Testis (tissue), 3 donors: Measurements from ENCODE around the gene DAAM2. TPM values are rescaled to one million over a fixed set of nuclear protein-coding genes. Genes with fewer than 3 reads are reported as not detected.

Source experiments
- DNase-seq: peaks from one replicate; pipeline ENCODE4 v3.0.0-alpha.2; 2019
- H3K27ac ChIP-seq, 2 donors: fragments of 200-600 bp; sonication (generic); one replicate each; pipeline ENCODE4 v1.5.1; 2019
- H3K27me3 ChIP-seq: fragments of 200-600 bp; sonication (generic); one replicate; pipeline ENCODE4 v1.5.1; 2019
- H3K36me3 ChIP-seq: fragments of 200-600 bp; sonication (generic); one replicate; pipeline ENCODE4 v1.5.1; 2017; ENCODE audit warnings: low read depth; ENCODE audit errors: missing control alignments
- H3K4me1 ChIP-seq: fragments of 200-600 bp; sonication (generic); one replicate; pipeline ENCODE4 v1.5.1; 2019
- H3K4me3 ChIP-seq, 2 donors: fragments of 200-600 bp; sonication (generic); one replicate each; pipeline ENCODE4 v1.5.1; 2017 to 2019
- H3K9me3 ChIP-seq: fragments of 200-600 bp; sonication (generic); one replicate; pipeline ENCODE4 v1.5.1; 2017
- CTCF ChIP-seq, 3 experiments: fragments of 450-650 bp in 2 of 3; fragments of 200-600 bp in 1 of 3; sonication (generic) in 1 of 3; IDR thresholded peaks; one replicate each; pipeline ENCODE4 v1.5.1; 2016 to 2019; ENCODE audit warnings: antibody characterized with exemption in 3 of 3, mild to moderate bottlenecking in 2 of 3, moderate library complexity in 1 of 3
- POLR2A ChIP-seq: fragments of 450-650 bp; IDR thresholded peaks from one replicate; pipeline ENCODE4 v1.6.1; 2017; ENCODE audit warnings: antibody characterized with exemption, mild to moderate bottlenecking, moderate library complexity
- WGBS, 2 donors: methylation state at CpG; one replicate each; pipeline ENCODE4 v1.1.5; 2018; 5-methylcytosine and 5-hydroxymethylcytosine counted together
- intact Hi-C: fragments of 100-400 bp; cut with DNase I; formaldehyde crosslinking; loops from one replicate; pipeline ENCODE4 v1.15.1; 2023; ENCODE audit warnings: low total_unique reads
- polyA plus RNA-seq: library from polyadenylated mRNA; stranded (reverse); fragments of 350-450 nt; fragmentation: Illumina TruSeq; extraction: RNeasy Lipid Tissue Mini Kit (QIAGEN cat#74804); gene quantifications from one replicate; pipeline ENCODE4 v1.2.3, GENCODE V29; 2014; ENCODE audit warnings: low read depth, low replicate concordance; ENCODE audit not compliant: insufficient read depth
- total RNA-seq, 2 donors: library from RNA; depleted of rRNA; stranded (reverse); fragments of >200 nt; gene quantifications; one replicate each; pipeline ENCODE4 v1.2.3, GENCODE V29; 2016

The DAAM2 gene
- total and polyA plus RNA-seq, 3 donors from 2014 or later, result 37.4 to 66.1 (median 64.5) TPM

DNA sequence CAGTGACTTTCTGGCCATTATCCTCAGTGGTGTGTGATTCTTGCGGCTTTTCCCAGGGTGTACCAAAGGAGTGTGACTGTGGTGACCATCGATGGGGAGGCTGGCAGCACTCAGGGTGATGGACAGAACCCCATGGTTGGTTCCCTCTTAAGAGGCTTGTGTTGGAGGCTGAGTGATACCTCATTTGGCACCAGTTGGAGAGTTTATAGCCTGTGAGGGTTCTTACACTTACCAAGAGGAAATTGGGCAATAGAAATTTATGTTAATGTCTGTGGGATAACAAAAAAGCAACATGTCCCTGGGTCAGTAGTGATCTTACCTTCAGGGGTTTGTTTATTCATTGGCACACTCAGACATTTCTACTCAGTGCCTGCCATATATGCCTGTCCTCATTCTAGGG is 37.2 kb downstream of the DAAM2 start:
- Histone ChIP-seq H3K4me1 (peaks cover 20% of the 10 kb centered on the region), H3K36me3 (no peaks in the 10 kb centered on the region), H3K27me3 (no peaks in the 10 kb centered on the region), H3K4me3 (no peak overlapping the region), H3K27ac (no peak overlapping the region), H3K9me3 (no peaks in the 10 kb centered on the region)
- TF ChIP-seq POLR2A (no peak), CTCF (IDR thresholded peaks at IDR 0.05) (no peak)
- intact Hi-C loops, result no loop called here
- WGBS, 2 donors, result 92 to 97% methylated on average over 2 of the region's 2 CpGs
- DNase-seq, result no peak

- H3K27me3 ChIP-seq, result no peaks in the 10 kb centered on the region
- H3K4me1 ChIP-seq, result peaks cover 9% of the 10 kb centered on the region
- 73% methylated on average over 7 of the region's 7 CpGs; no CpG with 5 or more reads in 1 of the 2 donors for WGBS, 2 donors
- no peaks in the 10 kb centered on the region for H3K9me3 ChIP-seq
- no peaks in the 10 kb centered on the region for H3K36me3 ChIP-seq
- no peak overlapping the region for H3K4me3 ChIP-seq
- H3K27ac ChIP-seq, result no peak overlapping the region
- no peak for DNase-seq
- intact Hi-C loops, result no loop called here
- no peak for TF ChIP-seq CTCF (IDR thresholded peaks at IDR 0.05)
- TF ChIP-seq POLR2A, result no peak
Measured at GRCh38 chr6:39830444-39830843, 38.3 kb downstream of the DAAM2 start.

- no peaks in the 10 kb centered on the region for H3K9me3 ChIP-seq
- no peaks in the 10 kb centered on the region for H3K27me3 ChIP-seq
- H3K36me3 ChIP-seq, result no peaks in the 10 kb centered on the region
- no peak for TF ChIP-seq CTCF (IDR thresholded peaks at IDR 0.05)
- TF ChIP-seq POLR2A, result no peak
- no peak overlapping the region for H3K4me3 ChIP-seq
- WGBS, 2 donors, result 88 to 89% methylated on average over 6 of the region's 6 CpGs
- intact Hi-C loops, result no loop called here
- H3K4me1 ChIP-seq, result no peaks in the 10 kb centered on the region
- DNase-seq, result no peak
- H3K27ac ChIP-seq, result no peak overlapping the region
Measured at GRCh38 chr6:39831701-39832100, 39.5 kb downstream of the DAAM2 start.

DNA sequence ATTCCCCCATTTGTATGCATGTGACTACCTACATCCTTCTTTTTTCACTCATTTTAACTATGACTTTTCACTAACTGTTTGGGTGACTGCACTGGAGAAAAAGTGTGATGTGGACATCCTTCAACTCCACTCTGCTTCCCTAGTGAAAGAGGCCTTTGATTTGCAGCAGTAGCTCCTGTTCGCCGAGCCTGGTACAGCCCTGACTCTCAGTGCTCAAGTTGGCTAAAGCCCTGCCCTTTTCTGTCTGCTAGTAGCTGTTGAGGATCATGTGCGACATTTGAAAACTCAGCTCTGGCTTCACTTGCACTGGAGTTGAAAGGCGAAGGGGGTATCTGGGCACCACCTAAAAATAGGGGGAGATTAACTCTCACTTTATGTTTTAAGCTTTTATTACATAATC is 42.1 kb downstream of the DAAM2 start:
- intact Hi-C loops, result no loop called here

More for the DNA sequence above, 42.1 kb downstream of the DAAM2 start:
- Histone ChIP-seq H3K27me3 (no peaks in the 10 kb centered on the region), H3K4me1 (peaks cover 3% of the 10 kb centered on the region), H3K36me3 (no peaks in the 10 kb centered on the region), H3K9me3 (no peaks in the 10 kb centered on the region), H3K4me3 (no peak overlapping the region), H3K27ac (no peak overlapping the region)
- DNase-seq, result no peak
- TF ChIP-seq POLR2A, result no peak
- TF ChIP-seq CTCF (IDR thresholded peaks at IDR 0.05), result no peak
- 91 to 94% methylated on average over 4 of the region's 4 CpGs for WGBS, 2 donors
